Breast epithelium (tissue), 3 donors: ENCODE results near the gene ATP1B3.

Source experiments
- POLR2A ChIP-seq: fragments of 450-650 bp; IDR thresholded peaks from one replicate; pipeline ENCODE4 v1.6.1; 2016; ENCODE audit warnings: antibody characterized with exemption, mild to moderate bottlenecking, moderate library complexity
- TF ChIP-seq, protein P1 (sequence below), 3 donors: fragments of 450-650 bp; IDR thresholded peaks; one replicate each; pipeline ENCODE4 v1.5.1; 2016 to 2017; ENCODE audit warnings: antibody characterized with exemption in 3 of 3, mild to moderate bottlenecking in 3 of 3, moderate library complexity in 3 of 3

DNA sequence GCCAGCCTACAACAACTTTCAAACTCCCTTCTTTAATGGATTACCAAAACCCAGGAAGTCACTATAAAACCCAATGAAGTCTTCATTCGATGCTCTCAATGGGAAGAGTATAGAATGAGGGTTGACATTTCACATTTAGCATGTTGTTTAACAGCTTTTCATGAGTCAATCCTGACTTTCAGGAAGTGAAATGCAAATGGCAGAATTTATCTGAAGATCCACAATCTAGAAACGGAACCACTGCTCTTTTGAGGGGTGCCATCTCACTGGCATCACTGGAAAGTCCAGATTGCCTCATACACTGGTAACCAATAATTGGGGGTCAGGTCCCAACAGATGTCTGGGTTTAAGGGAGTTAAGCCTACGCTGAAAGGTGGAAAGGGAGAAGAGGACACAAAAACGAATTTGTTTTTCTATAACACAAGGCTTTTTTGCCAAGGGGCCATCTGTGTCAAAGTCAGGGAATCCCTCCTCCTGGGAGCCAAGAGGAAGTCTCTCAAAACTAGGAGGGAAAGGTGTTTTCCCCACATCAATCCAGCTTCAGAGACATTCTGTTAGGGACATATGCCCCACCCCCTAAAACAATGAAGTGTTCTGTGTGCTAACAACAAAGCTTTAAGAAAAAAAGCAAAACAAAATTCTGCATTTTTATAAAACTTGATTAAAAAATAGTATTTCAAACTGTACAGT is 12.0 kb upstream of the ATP1B3 start:
- TF ChIP-seq, protein P1, sequence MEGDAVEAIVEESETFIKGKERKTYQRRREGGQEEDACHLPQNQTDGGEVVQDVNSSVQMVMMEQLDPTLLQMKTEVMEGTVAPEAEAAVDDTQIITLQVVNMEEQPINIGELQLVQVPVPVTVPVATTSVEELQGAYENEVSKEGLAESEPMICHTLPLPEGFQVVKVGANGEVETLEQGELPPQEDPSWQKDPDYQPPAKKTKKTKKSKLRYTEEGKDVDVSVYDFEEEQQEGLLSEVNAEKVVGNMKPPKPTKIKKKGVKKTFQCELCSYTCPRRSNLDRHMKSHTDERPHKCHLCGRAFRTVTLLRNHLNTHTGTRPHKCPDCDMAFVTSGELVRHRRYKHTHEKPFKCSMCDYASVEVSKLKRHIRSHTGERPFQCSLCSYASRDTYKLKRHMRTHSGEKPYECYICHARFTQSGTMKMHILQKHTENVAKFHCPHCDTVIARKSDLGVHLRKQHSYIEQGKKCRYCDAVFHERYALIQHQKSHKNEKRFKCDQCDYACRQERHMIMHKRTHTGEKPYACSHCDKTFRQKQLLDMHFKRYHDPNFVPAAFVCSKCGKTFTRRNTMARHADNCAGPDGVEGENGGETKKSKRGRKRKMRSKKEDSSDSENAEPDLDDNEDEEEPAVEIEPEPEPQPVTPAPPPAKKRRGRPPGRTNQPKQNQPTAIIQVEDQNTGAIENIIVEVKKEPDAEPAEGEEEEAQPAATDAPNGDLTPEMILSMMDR (IDR thresholded peaks at IDR 0.05), result no peak
- no peak for TF ChIP-seq POLR2A
